SK-N-MC (cell line): ENCODE results near the gene ARHGAP28.

Experiments
- DNase-seq: peaks from one replicate; pipeline ENCODE4 v3.0.0-alpha.2; 2011; ENCODE audit warnings: low read depth, low spot score
- H3K27ac ChIP-seq: fragments of 200-600 bp; sonication (generic); 2 replicates; pipeline ENCODE4 v1.5.1; 2016; ENCODE audit warnings: mixed run types
- H3K36me3 ChIP-seq: fragments of 200-600 bp; sonication (generic); 2 replicates; pipeline ENCODE4 v1.6.1; 2017; ENCODE audit warnings: antibody characterized with exemption, low read length, mixed read lengths; ENCODE audit not compliant: insufficient read depth
- H3K4me3 ChIP-seq: fragments of 200-600 bp; sonication (generic); 2 replicates; pipeline ENCODE4 v1.5.1; 2016
- H3K9ac ChIP-seq: fragments of 200-600 bp; sonication (generic); 2 replicates; pipeline ENCODE4 v1.8.0; 2017; ENCODE audit warnings: mixed run types, mixed read lengths; ENCODE audit not compliant: insufficient read length
- H3K9me3 ChIP-seq: fragments of 200-600 bp; sonication (generic); 2 replicates; pipeline ENCODE4 v1.6.1; 2017; ENCODE audit warnings: low read depth, mild to moderate bottlenecking, antibody characterized with exemption, low read length, moderate library complexity, mixed read lengths
- EZH2 ChIP-seq: fragments of 200-600 bp; sonication (generic); IDR thresholded peaks from one replicate; pipeline ENCODE4 v1.6.1; 2017; ENCODE audit warnings: antibody characterized with exemption
- FOXP2 ChIP-seq: optimal IDR thresholded peaks from 2 replicates; pipeline ENCODE3; 2011; ENCODE audit warnings: mild to moderate bottlenecking, moderate library complexity; ENCODE audit not compliant: insufficient read depth; ENCODE audit errors: extremely low read length, control extremely low read depth
- POLR2AphosphoS5 ChIP-seq: IDR thresholded peaks from 2 replicates; pipeline ENCODE4 v1.6.1; 2012; ENCODE audit warnings: mild to moderate bottlenecking, low read depth, low read length, borderline replicate concordance

ARHGAP28 gene

GRCh38 chr18:6951336-6952090, 222.0 kb downstream of the ARHGAP28 start:
- DNase-seq = no peak
- Histone ChIP-seq H3K9me3 (no peaks in the 10 kb centered on the region), H3K36me3 (no peaks in the 10 kb centered on the region), H3K27ac (no peak overlapping the region), H3K4me3 (no peak overlapping the region), H3K9ac (no peak overlapping the region)
- TF ChIP-seq EZH2 (no peak), FOXP2 (no peak), POLR2AphosphoS5 (no peak)

- H3K27ac ChIP-seq = no peak overlapping the region
- H3K9me3 ChIP-seq = no peaks in the 10 kb centered on the region
- TF ChIP-seq FOXP2 = no peak
- no peak for DNase-seq
- no peak overlapping the region for H3K4me3 ChIP-seq
- H3K36me3 ChIP-seq = no peaks in the 10 kb centered on the region
- no peak overlapping the region for H3K9ac ChIP-seq
These were observed 225.0 kb downstream of the ARHGAP28 start for GRCh38 chr18:6954501-6954900.

- TF ChIP-seq EZH2 = no peak
- no peak for TF ChIP-seq FOXP2
- TF ChIP-seq POLR2AphosphoS5 = no peak
- Histone ChIP-seq H3K36me3 (no peaks in the 10 kb centered on the region), H3K9ac (no peak overlapping the region), H3K27ac (no peak overlapping the region), H3K4me3 (no peak overlapping the region), H3K9me3 (no peaks in the 10 kb centered on the region)
- no peak for DNase-seq
These were observed 225.8 kb downstream of the ARHGAP28 start for GRCh38 chr18:6955304-6955703.

GRCh38 chr18:6956495-6956894, 227.0 kb downstream of the ARHGAP28 start:
- H3K9me3 ChIP-seq = no peaks in the 10 kb centered on the region
- no peak overlapping the region for H3K27ac ChIP-seq
- no peaks in the 10 kb centered on the region for H3K36me3 ChIP-seq
- H3K9ac ChIP-seq = no peak overlapping the region
- no peak for TF ChIP-seq FOXP2
- TF ChIP-seq EZH2 = no peak
- DNase-seq = no peak
- H3K4me3 ChIP-seq = no peak overlapping the region

- DNase-seq = no peak
- no peak overlapping the region for H3K4me3 ChIP-seq
- H3K9ac ChIP-seq = no peak overlapping the region
- H3K36me3 ChIP-seq = no peaks in the 10 kb centered on the region
- TF ChIP-seq EZH2 (no peak), FOXP2 (no peak), POLR2AphosphoS5 (no peak)
- no peaks in the 10 kb centered on the region for H3K9me3 ChIP-seq
- no peak overlapping the region for H3K27ac ChIP-seq
These were observed 227.5 kb downstream of the ARHGAP28 start for GRCh38 chr18:6956999-6957398.

- H3K9ac ChIP-seq = no peak overlapping the region
- H3K9me3 ChIP-seq = no peaks in the 10 kb centered on the region
- no peaks in the 10 kb centered on the region for H3K36me3 ChIP-seq
These were observed 229.6 kb downstream of the ARHGAP28 start for GRCh38 chr18:6959110-6959509.

GRCh38 chr18:6960124-6960523, 230.6 kb downstream of the ARHGAP28 start:
- Histone ChIP-seq H3K36me3 (no peaks in the 10 kb centered on the region), H3K9ac (no peak overlapping the region), H3K4me3 (no peak overlapping the region), H3K27ac (no peak overlapping the region), H3K9me3 (no peaks in the 10 kb centered on the region)
- DNase-seq = no peak
- no peak for TF ChIP-seq FOXP2
- no peak for TF ChIP-seq POLR2AphosphoS5
- TF ChIP-seq EZH2 = no peak

More at GRCh38 chr18:6959110-6959509, 229.6 kb downstream of the ARHGAP28 start:
- Histone ChIP-seq H3K27ac (no peak overlapping the region), H3K4me3 (no peak overlapping the region)
- DNase-seq = no peak
- no peak for TF ChIP-seq POLR2AphosphoS5
- no peak for TF ChIP-seq FOXP2
- no peak for TF ChIP-seq EZH2

GRCh38 chr18:6960656-6961055, 231.1 kb downstream of the ARHGAP28 start:
- TF ChIP-seq POLR2AphosphoS5 = no peak
- TF ChIP-seq FOXP2 = no peak
- TF ChIP-seq EZH2 = no peak
- Histone ChIP-seq H3K4me3 (no peak overlapping the region), H3K27ac (no peak overlapping the region), H3K9ac (no peak overlapping the region), H3K36me3 (no peaks in the 10 kb centered on the region), H3K9me3 (no peaks in the 10 kb centered on the region)
- no peak for DNase-seq

GRCh38 chr18:6961331-6961730, 231.8 kb downstream of the ARHGAP28 start:
- H3K9ac ChIP-seq = no peak overlapping the region
- no peak overlapping the region for H3K27ac ChIP-seq
- H3K9me3 ChIP-seq = no peaks in the 10 kb centered on the region
- TF ChIP-seq POLR2AphosphoS5 (no peak), FOXP2 (no peak)
- no peaks in the 10 kb centered on the region for H3K36me3 ChIP-seq
- no peak overlapping the region for H3K4me3 ChIP-seq
- no peak for DNase-seq
